ENCODE results near the gene CCDC154. TPM values are rescaled to one million over a fixed set of nuclear protein-coding genes. Genes with fewer than 3 reads are reported as not detected.

Gene CCDC154
- total RNA-seq, 1 experiment from 2014 or later: 3.2 TPM

DNA sequence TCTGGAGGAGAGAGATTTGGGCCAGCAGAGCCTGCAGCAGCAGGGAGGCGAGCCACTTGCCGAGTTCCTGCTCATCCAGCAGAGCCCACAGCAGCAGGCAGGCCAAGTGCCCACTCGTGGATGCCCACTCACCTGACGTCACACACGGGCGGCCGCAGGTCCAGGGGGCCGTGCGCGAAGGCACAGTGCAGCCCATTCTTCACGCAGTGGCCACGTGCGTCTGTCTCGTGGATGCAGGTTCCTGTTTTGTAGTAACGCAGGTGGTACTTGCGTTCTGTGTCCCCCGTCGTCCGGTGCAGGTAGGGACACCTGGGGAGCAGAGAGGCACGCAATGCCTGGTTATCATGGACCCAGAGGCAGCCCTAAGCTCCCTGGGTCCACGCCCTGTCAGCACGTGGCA lies 41.3 kb downstream of the CCDC154 start:
- CTCF ChIA-PET: no interaction called here
- TF ChIP-seq, protein P1, sequence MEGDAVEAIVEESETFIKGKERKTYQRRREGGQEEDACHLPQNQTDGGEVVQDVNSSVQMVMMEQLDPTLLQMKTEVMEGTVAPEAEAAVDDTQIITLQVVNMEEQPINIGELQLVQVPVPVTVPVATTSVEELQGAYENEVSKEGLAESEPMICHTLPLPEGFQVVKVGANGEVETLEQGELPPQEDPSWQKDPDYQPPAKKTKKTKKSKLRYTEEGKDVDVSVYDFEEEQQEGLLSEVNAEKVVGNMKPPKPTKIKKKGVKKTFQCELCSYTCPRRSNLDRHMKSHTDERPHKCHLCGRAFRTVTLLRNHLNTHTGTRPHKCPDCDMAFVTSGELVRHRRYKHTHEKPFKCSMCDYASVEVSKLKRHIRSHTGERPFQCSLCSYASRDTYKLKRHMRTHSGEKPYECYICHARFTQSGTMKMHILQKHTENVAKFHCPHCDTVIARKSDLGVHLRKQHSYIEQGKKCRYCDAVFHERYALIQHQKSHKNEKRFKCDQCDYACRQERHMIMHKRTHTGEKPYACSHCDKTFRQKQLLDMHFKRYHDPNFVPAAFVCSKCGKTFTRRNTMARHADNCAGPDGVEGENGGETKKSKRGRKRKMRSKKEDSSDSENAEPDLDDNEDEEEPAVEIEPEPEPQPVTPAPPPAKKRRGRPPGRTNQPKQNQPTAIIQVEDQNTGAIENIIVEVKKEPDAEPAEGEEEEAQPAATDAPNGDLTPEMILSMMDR (IDR thresholded peaks at IDR 0.05; ENCODE audit: unreplicated experiment): no peak
- H3K27me3 Mint-ChIP-seq (ENCODE audit: unreplicated experiment): no peaks in the 10 kb centered on the region
- H3K4me3 Mint-ChIP-seq (ENCODE audit: low read depth, unreplicated experiment): no peak overlapping the region
- H3K4me1 Mint-ChIP-seq (ENCODE audit: low read depth, unreplicated experiment): peaks cover 2% of the 10 kb centered on the region
- intact Hi-C loops (cut with micrococcal nuclease; ENCODE audit: unreplicated experiment): no loop called here
- H3K36me3 Mint-ChIP-seq (ENCODE audit: insufficient read depth, unreplicated experiment): peaks cover 29% of the 10 kb centered on the region
- no peak for DNase-seq
- no peaks in the 10 kb centered on the region for H3K9me3 Mint-ChIP-seq (ENCODE audit: low read depth, unreplicated experiment)
- no peak overlapping the region for H3K27ac Mint-ChIP-seq (ENCODE audit: unreplicated experiment)
- BruUV-seq (replicated peaks): no TSS peak

DNA sequence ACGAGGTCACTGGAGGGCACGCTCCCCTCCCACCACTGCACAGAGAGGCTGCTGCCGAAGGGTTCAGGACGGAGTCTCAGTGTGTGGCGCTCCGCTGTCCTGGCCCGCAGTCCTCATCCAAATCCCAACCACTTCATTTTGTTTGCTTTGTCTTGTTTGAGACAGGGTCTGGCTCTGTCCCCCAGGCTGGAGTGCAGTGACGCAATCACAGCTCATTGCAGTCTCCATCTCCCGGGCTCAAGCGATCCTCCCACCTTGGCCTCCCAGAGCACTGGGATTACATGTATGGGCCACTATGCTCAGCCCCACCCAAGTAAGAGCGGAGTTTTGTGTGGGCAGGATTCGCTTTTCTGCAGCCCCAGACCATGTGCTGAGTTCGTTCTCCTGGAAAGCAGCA lies 42.6 kb downstream of the CCDC154 start:
- TF ChIP-seq, protein P1 (IDR thresholded peaks at IDR 0.05; ENCODE audit: unreplicated experiment): no peak
- CTCF ChIA-PET: no interaction called here
- H3K4me1 Mint-ChIP-seq (ENCODE audit: low read depth, unreplicated experiment): no peaks in the 10 kb centered on the region
- BruUV-seq (replicated peaks): no TSS peak
- no peak overlapping the region for H3K27ac Mint-ChIP-seq (ENCODE audit: unreplicated experiment)
- H3K9me3 Mint-ChIP-seq (ENCODE audit: low read depth, unreplicated experiment): no peaks in the 10 kb centered on the region
- H3K27me3 Mint-ChIP-seq (ENCODE audit: unreplicated experiment): no peaks in the 10 kb centered on the region
- H3K36me3 Mint-ChIP-seq (ENCODE audit: insufficient read depth, unreplicated experiment): peaks cover 16% of the 10 kb centered on the region
- no peak overlapping the region for H3K4me3 Mint-ChIP-seq (ENCODE audit: low read depth, unreplicated experiment)
- DNase-seq: no peak
- intact Hi-C loops (cut with micrococcal nuclease; ENCODE audit: unreplicated experiment): no loop called here

DNA sequence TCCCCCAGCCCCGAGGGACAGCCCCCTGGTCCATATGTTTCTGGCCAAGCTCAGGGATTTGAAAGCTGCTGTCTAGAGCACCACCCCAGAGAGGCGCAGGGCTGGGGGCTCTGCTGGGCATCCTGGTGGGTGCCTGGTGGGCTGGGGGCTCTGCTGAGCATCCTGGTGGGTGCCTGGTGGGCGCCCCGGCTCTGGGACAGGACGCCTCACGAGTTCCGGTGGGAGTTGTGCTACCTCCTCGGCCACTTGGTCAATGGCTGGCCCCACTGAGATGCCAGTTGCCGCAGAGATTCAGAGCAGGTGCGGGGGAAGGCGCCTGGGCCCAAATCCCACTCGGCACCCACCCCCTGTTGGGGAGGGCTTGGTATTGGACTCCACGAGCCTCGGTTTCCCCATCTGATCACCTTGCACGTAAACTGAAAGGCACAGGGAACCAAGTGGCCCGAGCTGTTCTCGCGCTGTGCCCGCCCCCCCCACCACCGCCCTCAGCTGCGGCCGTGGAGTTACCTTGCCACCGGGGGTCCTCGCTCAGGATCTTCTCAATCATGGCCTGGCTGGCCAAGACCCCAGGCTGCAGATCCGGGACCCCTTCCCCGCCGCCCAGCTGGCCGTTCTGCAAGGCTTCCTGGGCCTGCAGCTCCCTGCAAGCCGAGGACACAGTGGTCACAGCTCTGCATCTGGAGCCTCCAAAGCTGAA lies 43.1 kb downstream of the CCDC154 start:
- TF ChIP-seq, protein P1 (IDR thresholded peaks at IDR 0.05; ENCODE audit: unreplicated experiment): no peak
- BruUV-seq (replicated peaks): no TSS peak
- no peak for DNase-seq
- H3K4me3 Mint-ChIP-seq (ENCODE audit: low read depth, unreplicated experiment): no peak overlapping the region
- H3K9me3 Mint-ChIP-seq (ENCODE audit: low read depth, unreplicated experiment): no peaks in the 10 kb centered on the region
- intact Hi-C loops (cut with micrococcal nuclease; ENCODE audit: unreplicated experiment): no loop called here
- H3K36me3 Mint-ChIP-seq (ENCODE audit: insufficient read depth, unreplicated experiment): peaks cover 15% of the 10 kb centered on the region
- H3K27ac Mint-ChIP-seq (ENCODE audit: unreplicated experiment): no peak overlapping the region
- no peaks in the 10 kb centered on the region for H3K27me3 Mint-ChIP-seq (ENCODE audit: unreplicated experiment)
- CTCF ChIA-PET: no interaction called here
- no peaks in the 10 kb centered on the region for H3K4me1 Mint-ChIP-seq (ENCODE audit: low read depth, unreplicated experiment)

DNA sequence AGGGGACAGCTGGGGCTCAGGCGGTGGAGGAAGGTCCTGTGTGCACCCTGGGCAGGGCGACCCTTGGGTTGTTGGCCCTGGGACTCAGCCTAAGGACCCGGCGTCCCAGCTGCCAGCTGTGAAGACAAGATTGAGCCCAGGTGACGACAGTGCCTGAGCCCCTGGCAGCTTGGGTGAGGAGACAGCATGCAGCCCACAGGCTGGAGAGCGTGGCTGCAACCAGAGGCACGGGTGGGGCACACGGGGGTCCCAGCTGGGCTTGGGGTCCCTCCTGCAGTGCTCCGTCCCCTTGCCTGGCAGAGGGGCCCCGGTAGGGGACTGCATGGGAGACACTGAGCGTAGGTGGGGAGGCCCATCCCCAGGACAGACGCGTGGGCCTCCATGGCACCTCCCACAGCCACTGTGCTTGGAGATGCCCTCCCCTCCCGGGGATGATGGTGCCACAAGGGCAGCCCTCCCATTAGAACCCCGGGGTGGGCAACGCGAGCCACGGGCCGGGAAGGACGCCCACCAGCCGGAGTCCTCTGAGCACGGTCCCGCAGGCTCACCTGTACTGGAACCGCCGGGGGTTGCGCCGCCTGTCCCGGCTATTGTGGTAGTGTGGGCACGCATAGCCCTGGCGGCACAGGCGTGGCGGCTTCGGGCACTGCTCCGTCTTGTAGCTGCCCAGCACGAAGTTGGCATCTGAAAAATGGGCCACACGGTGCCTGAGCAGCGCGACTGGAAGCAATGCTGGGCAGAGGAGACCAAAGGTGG lies 45.4 kb downstream of the CCDC154 start:
- DNase-seq: no peak
- Mint-ChIP-seq H3K27me3 (ENCODE audit: unreplicated experiment) (no peaks in the 10 kb centered on the region), H3K4me3 (ENCODE audit: low read depth, unreplicated experiment) (no peak overlapping the region), H3K4me1 (ENCODE audit: low read depth, unreplicated experiment) (no peaks in the 10 kb centered on the region), H3K27ac (ENCODE audit: unreplicated experiment) (no peak overlapping the region), H3K9me3 (ENCODE audit: low read depth, unreplicated experiment) (no peaks in the 10 kb centered on the region), H3K36me3 (ENCODE audit: insufficient read depth, unreplicated experiment) (peaks cover 20% of the 10 kb centered on the region)
- intact Hi-C loops (cut with micrococcal nuclease; ENCODE audit: unreplicated experiment): no loop called here
- TF ChIP-seq, protein P1 (IDR thresholded peaks at IDR 0.05; ENCODE audit: unreplicated experiment): no peak
- CTCF ChIA-PET: no interaction called here
- no TSS peak for BruUV-seq (replicated peaks)

Data from Calu3 (cell line).